NCI-H2107 treated with DMSO at 0.1 percent for 48 hours (cell line): ENCODE measurements around the gene ACIN1.

Source experiments
- DNase-seq: peaks from one replicate; lab custom pipeline; 2025; ENCODE audit not compliant: unreplicated experiment; lab: John Stamatoyannopoulos, UW

ACIN1 gene

DNA sequence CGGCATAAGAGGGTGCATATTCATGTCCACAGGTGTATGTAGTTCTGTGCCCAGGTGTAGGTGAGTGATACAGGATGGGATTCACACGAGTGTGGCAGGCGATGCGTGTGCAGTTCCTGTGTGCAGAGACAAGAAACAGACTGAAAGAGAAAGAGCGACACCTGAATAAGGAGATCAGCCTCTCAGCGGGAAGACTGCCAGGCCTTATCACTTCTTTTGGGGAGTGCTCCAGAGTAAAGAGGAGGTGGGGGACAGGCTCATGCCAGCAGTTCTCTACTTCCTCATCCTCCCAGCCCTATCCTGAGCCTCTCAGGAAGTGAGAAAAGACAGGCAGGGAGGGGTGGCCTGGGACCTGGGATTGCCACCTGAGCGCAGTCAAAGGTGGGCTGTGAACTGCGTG lies 50.1 kb downstream of the ACIN1 start:
- DNase-seq = no peak

DNA sequence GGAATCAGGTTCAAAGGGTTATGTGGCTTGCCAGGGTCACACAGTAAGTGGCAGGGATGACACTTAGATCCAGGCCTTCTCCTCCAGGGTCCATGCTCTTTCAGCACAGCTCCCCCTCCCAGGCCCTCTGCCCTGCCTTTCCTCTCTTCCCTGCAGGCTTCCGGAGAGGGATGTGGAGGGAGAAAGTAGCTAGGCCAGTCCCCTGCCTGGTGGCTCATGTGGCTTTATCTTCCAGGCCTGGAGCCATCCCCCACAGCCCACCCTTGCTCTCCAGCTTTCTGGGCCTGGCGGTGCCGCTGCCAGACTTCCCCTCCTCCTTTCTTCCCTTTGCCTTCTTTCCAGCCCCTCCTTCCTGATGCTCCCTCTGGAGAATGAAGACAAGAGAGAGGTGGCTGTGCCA lies 51.2 kb downstream of the ACIN1 start:
- no peak for DNase-seq

DNA sequence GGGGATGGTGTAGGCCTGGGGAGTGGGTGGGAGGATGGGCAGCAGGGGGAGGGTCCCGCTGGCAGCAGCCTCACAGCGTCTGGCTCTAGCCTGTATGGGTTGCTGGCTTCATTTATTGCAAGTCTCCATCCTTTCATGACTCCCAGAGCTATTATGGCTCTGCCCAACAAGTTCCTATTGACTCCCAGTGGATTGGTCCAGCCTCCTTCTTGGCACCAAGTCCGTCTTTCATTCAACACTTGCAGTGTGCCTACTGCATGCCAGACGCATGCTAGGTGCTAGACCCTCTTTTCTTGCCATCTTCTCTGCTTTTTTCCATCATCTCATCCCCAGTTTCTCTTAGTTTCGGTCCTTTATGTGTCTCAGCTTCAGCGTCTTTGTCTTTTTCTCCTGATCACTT lies 51.8 kb downstream of the ACIN1 start:
- DNase-seq = no peak

DNA sequence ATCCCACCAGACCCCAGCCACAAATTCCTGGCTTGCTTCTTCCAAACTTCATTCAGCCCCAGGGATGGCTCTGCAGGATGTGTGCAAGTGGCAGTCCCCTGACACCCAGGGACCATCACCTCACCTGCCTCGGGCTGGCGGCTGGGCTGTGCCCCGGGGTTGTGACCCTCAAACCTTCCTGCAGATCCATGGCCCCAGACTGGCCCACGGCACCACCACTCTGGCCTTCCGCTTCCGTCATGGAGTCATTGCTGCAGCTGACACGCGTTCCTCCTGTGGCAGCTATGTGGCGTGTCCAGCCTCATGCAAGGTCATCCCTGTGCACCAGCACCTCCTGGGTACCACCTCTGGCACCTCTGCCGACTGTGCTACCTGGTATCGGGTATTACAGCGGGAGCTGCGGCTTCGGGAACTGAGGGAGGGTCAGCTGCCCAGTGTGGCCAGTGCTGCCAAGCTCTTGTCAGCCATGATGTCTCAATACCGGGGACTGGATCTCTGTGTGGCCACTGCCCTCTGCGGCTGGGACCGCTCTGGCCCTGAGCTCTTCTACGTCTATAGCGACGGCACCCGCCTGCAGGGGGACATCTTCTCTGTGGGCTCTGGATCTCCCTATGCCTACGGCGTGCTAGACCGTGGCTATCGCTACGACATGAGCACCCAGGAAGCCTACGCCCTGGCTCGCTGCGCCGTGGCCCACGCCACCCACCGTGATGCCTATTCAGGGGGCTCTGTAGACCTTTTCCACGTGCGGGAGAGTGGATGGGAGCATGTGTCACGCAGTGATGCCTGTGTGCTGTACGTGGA lies 52.6 kb downstream of the ACIN1 start, which contains the start of gene PSMB11:
Gene PSMB11, plus strand, starts transcription at position 51 of the 804 bp plus-strand sequence. Its CDS starts 14 bp downstream, at position 65.
- no peak for DNase-seq

DNA sequence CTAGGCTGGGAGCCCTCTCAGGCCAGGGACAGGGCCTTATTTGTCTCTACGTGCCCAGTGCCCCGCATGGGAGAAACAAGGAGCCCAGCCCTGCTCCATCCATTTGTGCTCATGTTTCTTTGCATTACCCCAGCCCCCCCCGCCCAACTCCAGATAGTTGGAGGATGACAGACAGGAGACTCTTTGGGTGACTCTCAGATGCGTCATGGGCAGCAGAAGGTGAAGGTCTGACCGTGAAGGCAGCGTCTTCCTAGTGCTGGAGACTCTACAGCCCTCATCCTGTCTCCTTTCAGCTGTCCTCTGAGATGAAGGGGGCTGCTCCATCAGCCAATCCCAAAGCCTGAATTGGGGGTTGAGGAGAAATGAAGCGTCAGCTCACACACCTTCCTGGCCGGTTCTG lies 53.2 kb downstream of the ACIN1 start:
- DNase-seq = no peak

DNA sequence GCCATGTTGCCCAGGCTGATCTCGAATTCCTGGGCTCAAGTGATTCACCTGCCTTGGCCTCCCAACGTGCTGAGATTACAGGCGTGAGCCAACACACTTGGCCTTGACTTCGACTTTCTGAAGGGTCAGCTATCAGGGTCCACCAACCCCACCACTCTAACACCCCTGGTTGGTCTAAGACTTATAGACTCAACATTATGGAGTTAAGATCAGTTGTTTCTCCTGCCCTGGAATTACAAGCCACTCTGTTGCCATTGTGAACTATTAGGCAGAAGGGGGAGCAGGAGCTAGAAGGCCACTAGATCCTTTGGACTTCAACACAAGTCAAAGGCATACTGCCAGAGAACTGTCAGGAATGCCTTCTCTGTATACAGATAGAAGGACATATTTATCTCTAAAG lies 54.8 kb downstream of the ACIN1 start:
- no peak for DNase-seq

DNA sequence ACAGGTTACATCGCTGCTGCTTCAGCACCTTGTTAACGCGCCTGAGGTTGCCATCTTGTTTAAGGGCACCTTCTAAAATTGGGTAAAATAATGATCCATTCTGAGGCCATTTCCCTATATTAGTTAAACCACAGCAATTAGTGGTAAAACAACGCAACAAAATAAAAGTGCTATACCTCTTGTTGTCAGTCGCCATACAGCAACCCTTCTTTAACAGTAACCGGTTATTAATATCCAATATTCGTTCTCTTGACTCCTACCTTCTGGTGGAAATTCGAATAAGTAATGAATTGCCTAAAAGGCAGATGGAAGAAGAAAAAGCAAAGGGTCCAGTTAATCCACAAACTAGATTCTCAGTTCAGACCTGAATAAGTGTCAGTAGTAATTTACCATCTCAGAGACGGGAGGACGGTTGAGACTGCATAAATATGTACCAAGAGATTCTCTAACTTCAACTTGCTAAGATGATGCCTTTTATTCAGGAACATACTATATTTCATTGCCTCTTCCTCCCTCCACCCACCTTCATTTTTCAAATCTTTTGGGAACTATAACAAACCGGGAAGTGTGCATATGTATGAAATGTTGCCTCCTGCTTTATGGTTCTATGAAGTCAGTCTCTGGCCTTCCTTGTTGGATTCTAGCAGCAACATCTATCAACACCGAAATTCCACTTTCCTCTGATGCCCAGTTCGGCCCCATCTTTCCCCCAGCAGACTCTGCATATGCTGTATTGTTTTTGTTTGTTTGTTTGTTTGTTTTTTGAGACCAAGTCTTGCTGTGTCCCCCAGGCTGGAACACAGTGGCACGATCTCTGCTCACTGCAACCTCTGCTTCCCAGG lies 59.4 kb downstream of the ACIN1 start:
- no peak for DNase-seq

DNA sequence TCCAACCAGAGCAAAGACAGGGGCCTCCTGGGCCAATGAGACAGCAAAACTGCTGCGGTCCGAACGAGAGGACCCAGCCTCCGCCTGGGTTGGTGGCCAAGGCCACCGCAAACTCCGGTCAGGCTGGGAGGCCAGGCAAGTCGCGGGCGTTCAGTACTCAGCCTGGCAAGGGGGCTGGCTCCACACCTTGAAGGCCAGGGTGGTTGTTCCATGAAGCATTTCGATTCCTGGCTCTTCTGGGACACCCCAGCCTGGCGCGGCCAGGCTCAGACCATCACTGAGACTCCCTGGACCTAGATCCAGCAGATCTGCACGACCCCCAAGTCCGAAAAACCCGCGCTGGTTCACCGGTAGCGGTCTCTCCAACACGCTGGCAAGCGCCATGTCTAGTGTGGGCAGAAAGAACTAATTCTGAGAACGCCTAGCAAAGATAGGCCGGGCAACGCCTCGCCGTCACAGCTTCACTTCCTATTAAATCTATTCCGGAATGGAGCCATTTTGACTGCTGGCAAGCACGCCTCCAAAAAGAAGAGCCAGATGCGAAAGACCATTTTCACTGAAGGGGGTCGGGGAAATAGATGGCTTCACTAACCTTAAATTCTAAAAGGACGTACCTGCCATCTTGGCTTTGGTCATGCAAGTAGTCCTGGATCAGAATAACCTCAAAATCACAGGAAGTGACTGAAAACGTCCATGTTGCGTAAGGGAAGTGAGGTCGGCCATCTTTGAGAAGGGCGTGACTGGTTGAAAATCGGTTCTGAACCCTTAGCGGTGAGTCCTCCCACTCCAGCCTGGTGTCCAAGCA lies 60.2 kb downstream of the ACIN1 start, which contains the start of gene PSMB5:
Gene PSMB5, minus strand, starts transcription at position 403 of the 805 bp plus-strand sequence. Its CDS starts 19 bp downstream, at position 384.
- DNase-seq = no peak

DNA sequence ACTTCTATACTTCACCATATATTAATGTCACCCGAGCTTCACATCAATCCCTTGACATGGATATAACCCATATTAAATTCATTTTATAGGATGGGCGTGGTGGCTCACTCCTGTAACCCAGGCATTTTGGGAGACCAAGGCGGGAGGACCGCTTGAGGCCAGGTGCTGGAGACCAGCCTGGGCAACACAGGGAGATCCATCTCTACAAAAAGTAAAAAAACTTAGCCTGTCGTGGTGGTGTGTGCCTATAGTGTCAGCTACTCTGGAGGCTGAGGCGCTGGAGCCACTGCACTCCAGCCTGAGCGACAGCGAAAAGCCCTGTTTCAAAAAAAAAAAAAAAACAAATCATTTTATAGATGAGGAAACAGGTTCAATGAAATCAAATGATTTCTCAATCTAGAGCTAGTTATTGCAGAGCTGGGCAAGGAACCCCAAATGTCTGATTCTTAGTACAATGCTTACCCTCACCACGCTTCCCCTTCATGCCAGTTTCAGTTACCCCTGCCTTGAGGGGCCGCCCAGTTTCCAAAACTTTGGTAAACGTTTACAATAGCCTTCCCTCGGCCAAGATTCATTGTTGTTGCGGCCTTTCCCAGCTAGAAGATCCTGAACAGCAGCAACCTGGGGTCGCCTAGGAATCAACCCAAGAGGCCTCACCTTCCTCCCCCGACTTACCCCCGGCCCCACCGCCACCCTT lies 61.0 kb downstream of the ACIN1 start:
- DNase-seq = no peak

DNA sequence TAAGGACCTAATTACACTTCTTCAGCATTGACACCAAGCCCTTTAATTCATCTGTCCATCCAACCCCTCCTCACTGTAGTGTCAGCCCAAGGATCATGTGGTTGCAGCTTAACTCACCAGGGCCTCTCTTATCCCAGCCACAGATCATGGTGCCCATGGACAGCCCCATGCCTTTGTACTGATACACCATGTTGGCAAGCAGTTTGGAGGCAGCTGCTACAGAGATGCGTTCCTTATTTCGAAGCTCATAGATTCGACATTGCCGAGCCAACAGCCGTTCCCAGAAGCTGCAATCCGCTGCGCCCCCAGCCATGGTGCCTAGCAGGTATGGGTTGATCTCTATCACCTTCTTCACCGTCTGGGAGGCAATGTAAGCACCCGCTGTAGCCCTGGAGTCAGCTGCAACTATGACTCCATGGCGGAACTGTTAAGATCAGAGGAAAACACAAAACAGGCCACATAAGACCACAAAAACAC lies 61.6 kb downstream of the ACIN1 start:
- DNase-seq = no peak

DNA sequence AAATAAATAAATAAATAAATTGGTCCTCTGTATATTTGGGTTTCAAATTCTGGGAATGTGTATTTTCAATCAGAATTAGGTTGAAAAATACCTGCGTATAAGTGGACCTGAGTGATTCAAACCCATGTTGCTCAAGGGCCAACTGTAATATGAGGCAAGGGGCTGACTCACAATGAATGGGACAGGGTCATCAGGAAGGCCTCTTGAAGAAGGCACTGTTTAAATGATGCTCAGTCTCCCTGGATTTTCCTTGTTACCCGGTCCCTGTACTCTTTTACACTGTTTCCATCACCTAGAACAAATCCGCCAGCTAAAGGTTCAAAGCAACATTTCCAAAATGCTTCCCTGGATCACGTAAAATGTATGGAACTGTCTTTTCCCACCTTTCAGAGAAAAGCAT lies 64.0 kb downstream of the ACIN1 start:
- DNase-seq = no peak

DNA sequence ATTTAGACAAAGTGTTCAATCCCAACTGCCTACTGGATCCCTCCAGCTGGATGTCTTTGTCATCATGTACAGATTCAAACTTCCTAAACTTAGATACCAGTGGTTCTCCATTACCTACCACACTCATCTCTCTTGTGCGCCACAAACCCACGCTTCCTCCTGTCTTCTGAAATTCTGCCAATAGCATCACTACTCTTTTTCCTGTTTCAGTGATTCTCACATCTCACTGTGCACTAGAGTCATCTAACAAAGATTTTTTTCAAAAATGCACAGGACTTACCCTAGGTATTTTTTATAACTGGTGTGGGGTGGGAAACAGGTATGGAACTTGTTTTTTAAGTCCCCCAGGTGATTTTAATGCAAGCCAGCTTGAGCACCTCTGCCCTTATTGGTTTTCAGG lies 66.1 kb downstream of the ACIN1 start:
- DNase-seq = no peak

DNA sequence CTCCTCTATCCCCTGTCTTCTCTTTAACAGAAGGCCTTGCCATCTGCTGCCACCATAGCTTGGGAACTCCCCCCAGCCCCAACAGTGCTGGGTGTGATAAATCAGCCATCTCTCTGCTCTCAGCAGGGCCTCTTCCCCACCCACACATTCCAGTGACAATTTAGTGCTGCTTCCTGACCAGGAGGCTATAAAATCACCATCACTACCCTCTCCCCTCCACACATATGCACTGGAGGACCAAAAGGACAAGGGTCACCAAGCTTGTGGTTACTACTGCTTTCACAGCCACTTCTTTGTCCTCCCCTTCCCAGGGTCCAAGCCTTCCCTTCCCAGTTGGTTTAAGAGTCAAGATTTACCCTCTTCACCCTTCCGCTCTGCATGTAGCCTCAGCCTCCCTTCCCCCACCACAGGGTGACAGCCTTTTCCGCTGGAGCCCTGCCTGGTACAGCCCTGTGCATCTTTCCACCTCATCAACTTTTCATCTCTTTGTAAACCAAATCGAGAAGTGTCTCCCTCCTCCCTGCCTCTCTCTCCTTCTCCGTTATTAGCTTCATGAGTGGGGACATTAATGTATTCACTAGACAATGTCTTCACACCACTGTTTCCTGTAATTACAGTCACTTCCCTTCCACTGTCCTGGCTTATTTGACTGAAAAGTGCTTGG lies 69.7 kb downstream of the ACIN1 start:
- DNase-seq = no peak

DNA sequence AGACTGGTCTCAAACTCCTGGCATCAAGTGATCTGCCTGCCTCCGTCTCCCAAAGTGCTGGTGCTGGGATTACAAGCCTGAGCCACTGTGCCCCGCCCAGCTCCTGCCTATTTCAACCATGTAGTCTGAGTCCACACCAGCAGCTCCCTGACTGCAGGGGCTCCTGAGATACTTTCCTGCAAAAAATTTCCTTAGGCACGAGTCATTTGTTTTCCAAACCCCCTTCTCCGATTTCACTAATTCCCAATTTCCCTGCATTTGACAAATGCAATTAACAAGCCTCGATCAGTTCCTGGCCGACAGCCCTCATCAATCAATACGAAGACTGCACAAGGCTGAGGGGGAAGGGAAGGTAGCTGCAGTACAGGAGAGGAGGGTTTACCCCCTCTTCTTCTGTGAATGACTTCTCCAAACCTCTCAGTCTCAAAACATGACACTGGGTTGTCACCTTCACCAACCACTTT lies 70.3 kb downstream of the ACIN1 start:
- no peak for DNase-seq

DNA sequence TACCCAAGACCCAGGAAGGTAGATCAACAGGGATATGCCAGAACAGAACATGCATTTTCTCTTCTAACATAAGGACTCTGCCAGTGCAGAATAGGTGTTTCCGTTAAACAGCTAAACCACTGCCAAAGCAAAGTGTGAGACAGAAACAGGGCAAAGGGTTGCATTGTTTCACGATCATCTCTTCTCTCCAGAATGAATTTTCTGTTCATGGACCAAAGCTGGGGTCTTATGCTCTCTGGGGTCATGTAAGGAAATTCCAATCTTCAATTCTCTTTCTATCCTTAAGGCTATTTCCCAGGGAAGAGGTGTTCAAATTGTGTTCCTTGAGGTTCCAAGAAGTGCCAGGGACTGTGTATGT lies 71.2 kb downstream of the ACIN1 start:
- DNase-seq = no peak

DNA sequence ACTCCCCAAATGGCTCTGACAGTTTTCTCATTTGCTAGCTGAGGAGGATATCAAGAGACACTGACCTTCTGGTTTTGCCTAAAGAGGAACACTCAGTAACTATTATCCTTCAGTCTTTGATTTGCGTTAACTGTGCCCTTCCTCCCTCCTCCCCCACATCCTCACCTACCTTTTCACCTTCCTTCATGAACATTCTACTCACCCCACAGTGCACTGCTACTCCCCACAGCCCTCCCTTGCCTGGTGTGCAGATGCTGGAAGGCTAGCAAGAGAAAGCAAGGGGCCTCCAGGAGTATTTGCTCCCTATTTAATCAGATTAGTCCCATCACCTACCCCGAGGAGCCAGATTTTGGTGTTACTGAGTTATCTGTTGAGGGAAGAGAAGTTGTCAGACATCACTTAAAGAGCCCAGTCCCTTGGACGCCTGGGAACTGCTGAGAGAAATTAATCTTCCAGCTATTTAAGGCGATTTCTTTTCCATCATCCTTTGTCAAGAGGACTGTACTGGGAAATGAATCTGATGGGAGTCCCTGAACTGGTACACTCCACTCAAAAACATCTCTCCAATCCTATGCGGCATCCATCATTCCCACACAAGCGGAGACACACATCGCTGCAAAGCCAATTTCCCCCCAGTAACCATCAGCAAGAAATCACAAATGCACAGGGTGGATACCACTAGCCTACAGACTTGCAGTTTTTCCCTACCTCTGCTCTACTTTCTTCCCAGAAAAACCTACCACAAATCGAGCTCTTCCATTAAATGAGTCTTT lies 71.7 kb downstream of the ACIN1 start:
- no peak for DNase-seq

DNA sequence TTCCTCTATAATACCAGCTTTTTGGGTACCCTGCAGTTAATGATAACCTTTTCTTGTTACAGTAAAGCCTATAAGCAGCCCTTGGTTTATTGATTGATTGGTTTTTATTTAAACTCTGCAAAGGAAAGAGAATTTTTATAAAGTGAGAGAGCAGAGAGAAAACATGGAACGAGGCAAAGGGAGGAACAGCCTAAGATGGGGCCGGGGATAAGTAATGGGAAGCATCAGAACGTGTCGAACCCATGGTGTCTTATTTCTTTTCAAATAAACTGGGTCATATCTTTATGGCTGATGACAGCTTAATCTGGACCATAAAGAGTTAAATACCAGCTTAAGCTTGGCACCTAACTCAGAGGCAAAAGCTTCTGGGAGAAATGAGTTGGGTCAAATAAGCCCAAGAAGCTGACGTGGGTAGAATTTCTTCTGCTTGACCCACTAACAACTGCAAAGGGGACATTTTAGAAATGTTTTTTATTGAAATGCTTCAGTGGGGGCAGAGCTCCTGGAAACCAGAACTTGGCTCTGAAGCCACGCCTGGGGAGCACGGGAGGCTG lies 73.0 kb downstream of the ACIN1 start:
- DNase-seq = no peak

DNA sequence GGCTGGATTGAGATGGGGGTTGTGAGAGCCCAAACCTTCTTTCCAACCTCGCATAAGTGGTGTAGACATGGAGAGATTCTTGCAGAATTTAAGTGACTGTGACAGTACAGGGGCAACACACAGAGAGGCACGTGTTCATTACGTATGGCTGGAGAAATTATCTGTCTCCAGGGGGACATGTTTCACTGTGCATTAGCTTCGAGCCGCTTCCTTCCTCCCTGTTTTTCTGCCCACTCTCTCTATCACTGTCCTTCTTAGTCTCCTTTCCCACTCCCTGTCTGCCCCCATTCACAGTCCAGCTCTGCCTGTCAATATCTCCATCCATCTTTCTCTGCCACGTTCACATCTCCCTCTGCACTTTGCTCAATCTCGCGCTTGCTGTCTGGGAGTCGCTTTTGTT lies 73.5 kb downstream of the ACIN1 start:
- no peak for DNase-seq
